ENCODE measurements around the gene VSIR.

VSIR gene

DNA sequence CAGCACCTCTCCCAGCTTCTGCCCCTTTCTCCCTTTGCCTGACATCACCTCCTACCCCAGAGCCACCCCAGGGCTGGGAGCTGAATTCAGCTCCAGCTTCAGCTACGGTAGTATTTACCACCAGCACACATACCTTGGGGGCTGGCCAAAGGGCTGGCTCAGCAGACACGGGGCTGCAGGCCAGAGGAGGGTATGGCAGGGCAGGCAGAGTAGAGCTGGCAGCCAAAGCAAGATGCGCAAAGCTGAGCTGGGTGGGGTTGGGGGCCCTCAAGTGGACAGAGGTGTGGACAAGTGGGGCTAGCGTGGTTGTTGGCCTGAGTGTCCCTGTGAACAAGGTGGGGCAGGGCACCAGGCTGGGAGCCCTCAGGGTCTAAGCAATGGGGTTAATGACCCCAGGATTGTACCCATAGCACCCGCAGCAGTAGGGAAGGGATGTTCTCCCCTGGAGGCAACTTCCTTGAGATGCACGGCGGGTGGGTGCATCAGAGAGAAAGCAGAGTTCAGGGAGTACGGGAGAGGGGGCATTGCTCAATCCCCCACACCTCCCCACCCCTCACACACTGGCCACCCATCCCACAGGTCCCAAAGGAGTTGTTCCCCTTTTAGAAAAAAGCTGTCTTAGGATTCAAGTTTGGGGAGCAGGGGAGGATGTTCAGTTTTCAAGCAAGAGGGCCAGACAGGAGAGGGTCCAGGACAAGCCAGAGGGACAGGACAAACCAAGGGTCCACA, 8.0 kb downstream of the VSIR start:
- H3K79me2 ChIP-seq (ENCODE audit: insufficient read depth, low read length), result no peaks in the 10 kb centered on the region
- H3K36me3 ChIP-seq (ENCODE audit: low read length), result no peaks in the 10 kb centered on the region
- no peak overlapping the region for H3K4me2 ChIP-seq (ENCODE audit: low read depth, low read length, poor library complexity, severe bottlenecking)
- H3F3A ChIP-seq (ENCODE audit: insufficient read depth), result no peaks in the 10 kb centered on the region
- H3K9ac ChIP-seq (ENCODE audit: low read length), result no peak overlapping the region
- no peaks in the 10 kb centered on the region for H3K9me2 ChIP-seq (replicated peaks; ENCODE audit: insufficient read depth, low read length)
- no peaks in the 10 kb centered on the region for H3K9me3 ChIP-seq (ENCODE audit: insufficient read depth, low read length)
- no peak overlapping the region for H2AFZ ChIP-seq (ENCODE audit: low read depth, low read length, severe bottlenecking)
- no peak overlapping the region for H3K27ac ChIP-seq (ENCODE audit: low read depth, low read length)
- H3K27me3 ChIP-seq (ENCODE audit: low read length), result no peaks in the 10 kb centered on the region
- no peak overlapping the region for H3K4me3 ChIP-seq (ENCODE audit: insufficient read depth, low read length, poor library complexity, severe bottlenecking)
- H4K20me1 ChIP-seq (ENCODE audit: low read depth, low read length), result no peaks in the 10 kb centered on the region
- TF ChIP-seq EZH2phosphoT487 (conservative IDR thresholded peaks at IDR 0.05; ENCODE audit: low read length), result no peak
- TF ChIP-seq, protein P1, sequence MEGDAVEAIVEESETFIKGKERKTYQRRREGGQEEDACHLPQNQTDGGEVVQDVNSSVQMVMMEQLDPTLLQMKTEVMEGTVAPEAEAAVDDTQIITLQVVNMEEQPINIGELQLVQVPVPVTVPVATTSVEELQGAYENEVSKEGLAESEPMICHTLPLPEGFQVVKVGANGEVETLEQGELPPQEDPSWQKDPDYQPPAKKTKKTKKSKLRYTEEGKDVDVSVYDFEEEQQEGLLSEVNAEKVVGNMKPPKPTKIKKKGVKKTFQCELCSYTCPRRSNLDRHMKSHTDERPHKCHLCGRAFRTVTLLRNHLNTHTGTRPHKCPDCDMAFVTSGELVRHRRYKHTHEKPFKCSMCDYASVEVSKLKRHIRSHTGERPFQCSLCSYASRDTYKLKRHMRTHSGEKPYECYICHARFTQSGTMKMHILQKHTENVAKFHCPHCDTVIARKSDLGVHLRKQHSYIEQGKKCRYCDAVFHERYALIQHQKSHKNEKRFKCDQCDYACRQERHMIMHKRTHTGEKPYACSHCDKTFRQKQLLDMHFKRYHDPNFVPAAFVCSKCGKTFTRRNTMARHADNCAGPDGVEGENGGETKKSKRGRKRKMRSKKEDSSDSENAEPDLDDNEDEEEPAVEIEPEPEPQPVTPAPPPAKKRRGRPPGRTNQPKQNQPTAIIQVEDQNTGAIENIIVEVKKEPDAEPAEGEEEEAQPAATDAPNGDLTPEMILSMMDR (IDR thresholded peaks at IDR 0.05; ENCODE audit: insufficient read depth, low read length, poor library complexity, severe bottlenecking), result no peak

DNA sequence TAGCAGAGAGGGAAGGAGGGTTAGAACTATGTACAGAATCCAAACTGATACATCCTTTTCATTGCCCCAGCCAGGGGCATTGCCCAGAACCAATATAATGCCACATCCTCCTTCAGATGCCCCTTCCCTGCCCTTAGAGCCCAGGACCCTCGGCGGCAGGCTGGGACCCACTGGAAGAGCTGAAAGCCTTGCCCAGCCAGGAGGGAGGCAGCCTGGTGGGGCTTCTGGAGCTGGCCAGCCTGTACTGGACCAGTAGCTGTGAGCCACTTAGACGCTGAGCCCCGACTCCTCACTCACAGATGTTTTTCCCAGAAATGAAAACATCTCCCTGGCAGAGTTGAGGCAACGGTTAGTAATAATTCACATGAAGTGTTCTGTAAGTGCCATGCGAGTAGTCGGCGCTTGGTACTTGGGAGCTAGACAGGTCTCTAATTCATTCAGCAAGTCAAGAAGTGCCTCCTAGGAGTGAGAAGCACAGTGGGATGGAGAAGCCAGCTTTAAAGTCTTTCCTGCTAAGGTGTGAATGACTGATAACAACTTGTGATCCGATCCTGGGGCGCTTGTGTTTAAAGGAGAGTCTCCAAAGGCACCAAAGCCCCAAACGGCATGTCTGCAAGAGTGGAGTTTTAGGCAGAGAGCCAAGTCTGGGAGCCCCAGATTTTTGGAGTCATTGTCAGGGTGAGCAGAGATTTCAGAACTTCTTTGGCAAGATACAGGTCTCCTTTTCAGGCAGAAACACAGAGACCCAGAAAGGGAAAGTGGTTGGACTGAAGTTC, 9.8 kb downstream of the VSIR start:
- Histone ChIP-seq H3K9me3 (ENCODE audit: insufficient read depth, low read length) (no peaks in the 10 kb centered on the region), H3K27ac (ENCODE audit: low read depth, low read length) (no peak overlapping the region), H3K79me2 (ENCODE audit: insufficient read depth, low read length) (no peaks in the 10 kb centered on the region), H2AFZ (ENCODE audit: low read depth, low read length, severe bottlenecking) (no peak overlapping the region), H4K20me1 (ENCODE audit: low read depth, low read length) (no peaks in the 10 kb centered on the region), H3K36me3 (ENCODE audit: low read length) (no peaks in the 10 kb centered on the region), H3F3A (ENCODE audit: insufficient read depth) (no peaks in the 10 kb centered on the region), H3K9me2 (replicated peaks; ENCODE audit: insufficient read depth, low read length) (no peaks in the 10 kb centered on the region), H3K4me2 (ENCODE audit: low read depth, low read length, poor library complexity, severe bottlenecking) (no peak overlapping the region), H3K9ac (ENCODE audit: low read length) (no peak overlapping the region), H3K27me3 (ENCODE audit: low read length) (no peaks in the 10 kb centered on the region), H3K4me3 (ENCODE audit: insufficient read depth, low read length, poor library complexity, severe bottlenecking) (no peak overlapping the region)
- TF ChIP-seq, protein P1 (IDR thresholded peaks at IDR 0.05; ENCODE audit: insufficient read depth, low read length, poor library complexity, severe bottlenecking), result no peak
- no peak for TF ChIP-seq EZH2phosphoT487 (conservative IDR thresholded peaks at IDR 0.05; ENCODE audit: low read length)

DNA sequence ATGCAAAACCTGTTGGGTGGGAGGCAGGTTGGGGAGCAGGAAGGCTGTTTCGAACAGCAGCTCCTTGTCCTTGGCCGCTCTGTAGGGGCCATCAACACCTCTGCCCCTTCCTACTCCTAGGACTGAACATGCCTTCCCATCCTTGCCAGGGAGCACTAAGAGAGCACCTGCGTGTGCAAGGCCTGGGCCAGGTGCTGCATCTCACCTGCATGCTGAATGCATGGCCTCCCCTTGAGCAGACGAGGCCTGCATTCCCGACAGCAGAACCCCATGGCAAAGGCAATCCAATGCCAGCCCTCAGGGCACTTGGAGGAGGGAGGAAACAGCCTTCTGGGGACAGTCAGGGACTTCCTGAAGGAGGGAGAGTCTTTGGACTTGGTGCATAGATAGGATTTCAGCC, 11.0 kb downstream of the VSIR start:
- Histone ChIP-seq H3K4me2 (ENCODE audit: low read depth, low read length, poor library complexity, severe bottlenecking) (no peak overlapping the region), H3K4me3 (ENCODE audit: insufficient read depth, low read length, poor library complexity, severe bottlenecking) (no peak overlapping the region), H2AFZ (ENCODE audit: low read depth, low read length, severe bottlenecking) (no peak overlapping the region), H3K27me3 (ENCODE audit: low read length) (no peaks in the 10 kb centered on the region; the same call in 1 of the 2 replicates), H3K9me2 (replicated peaks; ENCODE audit: insufficient read depth, low read length) (no peaks in the 10 kb centered on the region), H3K27ac (ENCODE audit: low read depth, low read length) (no peak overlapping the region), H3K9me3 (ENCODE audit: insufficient read depth, low read length) (no peaks in the 10 kb centered on the region), H3F3A (ENCODE audit: insufficient read depth) (no peaks in the 10 kb centered on the region), H4K20me1 (ENCODE audit: low read depth, low read length) (no peaks in the 10 kb centered on the region), H3K79me2 (ENCODE audit: insufficient read depth, low read length) (no peaks in the 10 kb centered on the region), H3K9ac (ENCODE audit: low read length) (no peak overlapping the region), H3K36me3 (ENCODE audit: low read length) (no peaks in the 10 kb centered on the region)
- TF ChIP-seq, protein P1 (IDR thresholded peaks at IDR 0.05; ENCODE audit: insufficient read depth, low read length, poor library complexity, severe bottlenecking), result no peak
- TF ChIP-seq EZH2phosphoT487 (conservative IDR thresholded peaks at IDR 0.05; ENCODE audit: low read length), result no peak
